Sigmoid colon (tissue), 4 donors: ENCODE measurements around the gene MLLT6.

Experiments used
- POLR2A ChIP-seq, 2 donors: fragments of 450-650 bp; IDR thresholded peaks; one replicate each; pipeline ENCODE4 v1.6.1; 2016; ENCODE audit warnings: antibody characterized with exemption in 2 of 2, mild to moderate bottlenecking in 2 of 2, moderate library complexity in 2 of 2
- POLR2AphosphoS5 ChIP-seq, 4 donors: sonication (generic); formaldehyde crosslinking; IDR thresholded peaks; one replicate each; pipeline ENCODE4 v1.6.1; 2017; ENCODE audit warnings: antibody characterized with exemption in 4 of 4
- TF ChIP-seq, protein P1 (sequence below), 4 experiments: fragments of 450-650 bp in 3 of 4; fragments of 200-600 bp in 1 of 4; IDR thresholded peaks; one replicate each; pipeline ENCODE4 v1.5.1; 2016 to 2019; ENCODE audit warnings: antibody characterized with exemption in 4 of 4, mild to moderate bottlenecking in 3 of 4, moderate library complexity in 2 of 4

DNA sequence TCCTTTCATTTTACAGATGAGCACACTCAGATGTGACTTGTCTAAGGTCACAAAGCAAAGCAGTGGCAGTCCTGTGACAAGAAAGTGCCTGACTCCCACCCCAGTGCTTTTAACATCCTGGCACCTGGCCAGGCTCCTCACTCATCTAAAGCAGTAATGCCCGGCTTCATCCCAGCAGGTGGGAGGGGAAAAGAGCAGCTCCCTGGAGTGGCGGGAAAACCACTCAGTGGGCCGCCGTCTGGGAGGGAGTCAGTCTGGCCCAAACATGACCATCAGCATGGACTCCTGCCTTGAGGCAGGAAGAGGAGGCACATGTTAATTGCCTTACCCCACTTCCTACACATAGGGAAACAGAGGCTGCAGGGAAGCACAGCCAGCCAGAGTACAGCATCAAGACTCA is 40.5 kb downstream of the MLLT6 start:
- TF ChIP-seq, protein P1, sequence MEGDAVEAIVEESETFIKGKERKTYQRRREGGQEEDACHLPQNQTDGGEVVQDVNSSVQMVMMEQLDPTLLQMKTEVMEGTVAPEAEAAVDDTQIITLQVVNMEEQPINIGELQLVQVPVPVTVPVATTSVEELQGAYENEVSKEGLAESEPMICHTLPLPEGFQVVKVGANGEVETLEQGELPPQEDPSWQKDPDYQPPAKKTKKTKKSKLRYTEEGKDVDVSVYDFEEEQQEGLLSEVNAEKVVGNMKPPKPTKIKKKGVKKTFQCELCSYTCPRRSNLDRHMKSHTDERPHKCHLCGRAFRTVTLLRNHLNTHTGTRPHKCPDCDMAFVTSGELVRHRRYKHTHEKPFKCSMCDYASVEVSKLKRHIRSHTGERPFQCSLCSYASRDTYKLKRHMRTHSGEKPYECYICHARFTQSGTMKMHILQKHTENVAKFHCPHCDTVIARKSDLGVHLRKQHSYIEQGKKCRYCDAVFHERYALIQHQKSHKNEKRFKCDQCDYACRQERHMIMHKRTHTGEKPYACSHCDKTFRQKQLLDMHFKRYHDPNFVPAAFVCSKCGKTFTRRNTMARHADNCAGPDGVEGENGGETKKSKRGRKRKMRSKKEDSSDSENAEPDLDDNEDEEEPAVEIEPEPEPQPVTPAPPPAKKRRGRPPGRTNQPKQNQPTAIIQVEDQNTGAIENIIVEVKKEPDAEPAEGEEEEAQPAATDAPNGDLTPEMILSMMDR (IDR thresholded peaks at IDR 0.05), result no peak
- TF ChIP-seq POLR2AphosphoS5 (IDR thresholded peaks at IDR 0.05) (no peak), POLR2A (IDR thresholded peaks at IDR 0.05) (no peak)
